PFSK-1 (cell line): ENCODE results near the gene URB2.
A peak's percentile ranks its signal among the peaks of the same experiment; 100 is the strongest.

Experiments used
- POLR2AphosphoS5 ChIP-seq: IDR thresholded peaks from 2 replicates; pipeline ENCODE4 v1.6.1; 2012; ENCODE audit warnings: low read depth, mild to moderate bottlenecking, control low read depth, low read length, moderate library complexity
- SIN3A ChIP-seq: IDR thresholded peaks from 2 replicates; pipeline ENCODE4 v1.6.1; 2012; ENCODE audit warnings: mild to moderate bottlenecking, low read length, moderate library complexity, borderline replicate concordance; ENCODE audit not compliant: insufficient read depth
- TAF1 ChIP-seq: IDR thresholded peaks from 2 replicates; pipeline ENCODE4 v1.6.1; 2012; ENCODE audit warnings: low read length, control low read depth, borderline replicate concordance; ENCODE audit not compliant: insufficient read depth
- TF ChIP-seq, protein P1 (sequence below), 2 experiments: IDR thresholded peaks; 2 replicates each; pipeline versions ENCODE4 v1.6.1 to v1.8.0; 2011 to 2012; ENCODE audit warnings: low read depth in 2 of 2, low read length in 2 of 2, control low read depth in 1 of 2, inconsistent platforms in 1 of 2, mild to moderate bottlenecking in 1 of 2, moderate library complexity in 1 of 2; ENCODE audit not compliant: insufficient read depth in 1 of 2

- TF ChIP-seq POLR2AphosphoS5 (0 out of 2 replicates have a peak, but pooled peaks have one; percentile 26), TAF1 (peak; percentile 50; the same call in 1 of the 2 replicates), SIN3A (no peak)
- TF ChIP-seq, protein P1, sequence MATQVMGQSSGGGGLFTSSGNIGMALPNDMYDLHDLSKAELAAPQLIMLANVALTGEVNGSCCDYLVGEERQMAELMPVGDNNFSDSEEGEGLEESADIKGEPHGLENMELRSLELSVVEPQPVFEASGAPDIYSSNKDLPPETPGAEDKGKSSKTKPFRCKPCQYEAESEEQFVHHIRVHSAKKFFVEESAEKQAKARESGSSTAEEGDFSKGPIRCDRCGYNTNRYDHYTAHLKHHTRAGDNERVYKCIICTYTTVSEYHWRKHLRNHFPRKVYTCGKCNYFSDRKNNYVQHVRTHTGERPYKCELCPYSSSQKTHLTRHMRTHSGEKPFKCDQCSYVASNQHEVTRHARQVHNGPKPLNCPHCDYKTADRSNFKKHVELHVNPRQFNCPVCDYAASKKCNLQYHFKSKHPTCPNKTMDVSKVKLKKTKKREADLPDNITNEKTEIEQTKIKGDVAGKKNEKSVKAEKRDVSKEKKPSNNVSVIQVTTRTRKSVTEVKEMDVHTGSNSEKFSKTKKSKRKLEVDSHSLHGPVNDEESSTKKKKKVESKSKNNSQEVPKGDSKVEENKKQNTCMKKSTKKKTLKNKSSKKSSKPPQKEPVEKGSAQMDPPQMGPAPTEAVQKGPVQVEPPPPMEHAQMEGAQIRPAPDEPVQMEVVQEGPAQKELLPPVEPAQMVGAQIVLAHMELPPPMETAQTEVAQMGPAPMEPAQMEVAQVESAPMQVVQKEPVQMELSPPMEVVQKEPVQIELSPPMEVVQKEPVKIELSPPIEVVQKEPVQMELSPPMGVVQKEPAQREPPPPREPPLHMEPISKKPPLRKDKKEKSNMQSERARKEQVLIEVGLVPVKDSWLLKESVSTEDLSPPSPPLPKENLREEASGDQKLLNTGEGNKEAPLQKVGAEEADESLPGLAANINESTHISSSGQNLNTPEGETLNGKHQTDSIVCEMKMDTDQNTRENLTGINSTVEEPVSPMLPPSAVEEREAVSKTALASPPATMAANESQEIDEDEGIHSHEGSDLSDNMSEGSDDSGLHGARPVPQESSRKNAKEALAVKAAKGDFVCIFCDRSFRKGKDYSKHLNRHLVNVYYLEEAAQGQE (IDR thresholded peaks at IDR 0.05; ENCODE audit: insufficient read depth in 1 of 2, low read depth in 2 of 2, low read length in 2 of 2): no peak
Measured at GRCh38 chr1:229579059-229579673, 46.9 kb upstream of the URB2 start.
